T1000 (cell line): ENCODE measurements around the gene TMEM266.

Experiments used
- DNase-seq: peaks from one replicate; lab custom pipeline; 2025; ENCODE audit warnings: mixed read lengths; lab: John Stamatoyannopoulos, UW

The TMEM266 gene

DNA sequence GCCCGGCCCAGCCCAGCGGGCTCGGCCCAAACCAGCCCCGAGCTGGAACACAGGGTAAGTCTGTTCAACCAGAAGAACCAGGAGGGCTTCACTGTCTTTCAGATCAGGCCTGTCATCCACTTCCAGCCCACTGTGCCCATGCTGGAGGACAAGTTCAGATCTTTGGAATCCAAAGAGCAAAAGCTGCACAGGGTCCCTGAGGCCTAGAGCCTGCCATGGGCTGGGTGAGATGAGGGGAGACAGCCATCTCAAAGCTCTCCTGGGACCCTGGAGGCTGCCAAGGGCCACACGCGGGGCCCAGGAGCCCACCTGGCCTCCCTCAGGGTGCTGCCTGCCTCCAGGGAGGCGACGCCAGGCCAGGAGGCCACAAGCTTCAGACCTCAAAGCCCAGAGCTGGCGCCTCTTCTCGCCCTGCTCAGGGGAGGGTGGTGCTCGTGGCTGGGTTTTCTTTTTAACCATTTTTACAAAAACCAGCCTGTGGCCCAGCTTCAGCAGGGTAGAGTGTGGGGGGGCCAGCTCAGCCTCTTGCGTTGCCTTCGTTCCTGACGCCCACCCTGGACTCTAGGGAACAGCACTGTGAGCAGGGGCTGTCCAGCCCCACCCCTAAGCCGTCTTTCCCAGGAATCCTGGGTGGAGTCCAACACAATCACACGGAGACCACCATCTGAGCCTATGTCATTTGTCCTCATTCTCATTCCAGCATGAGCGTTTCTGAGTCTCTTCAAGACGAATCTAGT lies 144.5 kb downstream of the TMEM266 start:
- DNase-seq = no peak

- no peak for DNase-seq
These were observed 145.2 kb downstream of the TMEM266 start for GRCh38 chr15:76204916-76205460.

DNA sequence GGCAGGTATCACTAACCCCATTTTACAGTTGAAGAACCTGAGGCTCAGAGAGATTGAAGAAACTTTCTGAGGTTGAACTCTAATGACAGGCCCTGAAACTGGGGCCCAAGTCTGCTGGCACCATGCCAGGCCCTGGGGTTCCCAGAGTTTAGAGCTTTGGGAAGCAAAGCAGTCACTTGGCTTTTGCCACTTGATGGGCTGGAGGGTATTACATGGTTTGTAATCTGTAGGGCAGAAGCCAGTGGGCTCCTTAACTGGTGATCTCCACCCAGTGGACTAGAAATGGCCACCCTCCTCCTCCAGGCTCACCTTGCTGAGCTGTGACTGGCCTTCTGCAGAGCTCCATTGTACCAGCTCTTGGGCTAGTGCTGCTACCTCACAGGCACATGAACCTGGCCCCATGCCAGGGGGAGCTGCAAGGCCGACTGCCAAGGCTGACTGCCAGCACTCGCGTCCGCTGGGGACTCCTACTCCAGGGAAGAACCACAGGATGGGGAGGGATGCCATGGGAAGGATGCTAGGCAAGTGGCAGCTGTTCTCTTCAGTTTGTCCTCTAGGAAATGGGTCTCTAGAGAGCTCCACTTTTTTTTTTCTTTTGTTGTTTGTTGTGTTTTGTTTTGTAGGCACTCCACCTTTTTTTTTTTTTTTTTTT lies 146.7 kb downstream of the TMEM266 start:
- DNase-seq = no peak

DNA sequence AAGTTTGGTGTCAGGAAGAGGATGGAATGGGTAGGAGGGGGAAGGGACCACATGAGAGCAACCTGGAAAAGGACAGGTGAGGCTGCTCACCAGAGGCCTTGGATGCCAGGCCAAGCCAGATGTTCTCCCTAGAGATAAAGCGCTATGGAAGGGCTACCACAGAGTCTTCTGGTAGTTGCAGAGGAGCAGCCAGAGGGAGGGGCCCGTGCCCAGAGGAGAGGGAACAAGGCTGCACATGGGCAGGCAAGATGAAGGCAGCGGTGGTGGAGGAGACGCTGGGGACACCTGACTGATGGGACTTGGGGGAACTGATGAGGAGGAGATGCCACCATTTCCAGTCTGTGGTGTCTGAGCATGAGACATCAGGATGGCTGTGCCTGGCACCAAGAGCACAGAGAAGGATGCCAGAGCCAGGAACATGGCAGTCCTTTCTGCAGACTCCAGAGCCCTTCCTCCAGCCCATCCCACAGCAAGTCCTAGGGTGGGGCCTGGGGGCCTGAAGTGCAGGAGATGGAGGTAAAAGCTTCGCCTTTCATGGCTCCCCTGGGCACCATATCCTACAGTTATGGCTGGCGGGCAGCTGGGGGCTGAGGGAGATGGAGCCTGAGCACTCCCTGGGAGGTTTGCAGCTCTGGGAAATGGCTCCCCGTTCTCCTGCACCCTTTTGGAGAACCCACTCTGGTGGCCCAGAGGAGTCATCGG lies 148.4 kb downstream of the TMEM266 start:
- no peak for DNase-seq

GRCh38 chr15:76208786-76209424 lies 149.1 kb downstream of the TMEM266 start:
- no peak for DNase-seq

DNA sequence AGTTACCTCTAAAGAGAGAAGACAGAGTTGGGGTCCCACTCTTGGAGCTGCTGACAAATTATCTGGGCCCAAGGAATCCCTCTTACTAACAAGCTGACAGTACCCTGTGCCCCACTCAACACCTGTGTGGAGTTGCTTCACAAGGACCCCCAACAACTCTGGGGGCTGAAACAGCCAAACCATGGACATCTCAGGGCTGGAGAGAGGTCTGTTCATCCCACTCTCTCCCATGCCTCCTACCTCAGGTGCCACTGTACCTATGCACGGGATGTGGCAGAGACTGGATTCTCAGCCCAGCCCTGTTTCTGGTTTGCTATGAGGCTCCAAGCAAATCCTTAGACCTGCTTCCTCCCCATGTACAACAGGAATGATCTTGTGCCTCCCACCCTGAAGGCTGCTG lies 149.7 kb downstream of the TMEM266 start:
- DNase-seq = no peak

GRCh38 chr15:76209942-76210341 lies 150.2 kb downstream of the TMEM266 start:
- no peak for DNase-seq

GRCh38 chr15:76215634-76216033 lies 155.8 kb downstream of the TMEM266 start:
- DNase-seq = no peak

DNA sequence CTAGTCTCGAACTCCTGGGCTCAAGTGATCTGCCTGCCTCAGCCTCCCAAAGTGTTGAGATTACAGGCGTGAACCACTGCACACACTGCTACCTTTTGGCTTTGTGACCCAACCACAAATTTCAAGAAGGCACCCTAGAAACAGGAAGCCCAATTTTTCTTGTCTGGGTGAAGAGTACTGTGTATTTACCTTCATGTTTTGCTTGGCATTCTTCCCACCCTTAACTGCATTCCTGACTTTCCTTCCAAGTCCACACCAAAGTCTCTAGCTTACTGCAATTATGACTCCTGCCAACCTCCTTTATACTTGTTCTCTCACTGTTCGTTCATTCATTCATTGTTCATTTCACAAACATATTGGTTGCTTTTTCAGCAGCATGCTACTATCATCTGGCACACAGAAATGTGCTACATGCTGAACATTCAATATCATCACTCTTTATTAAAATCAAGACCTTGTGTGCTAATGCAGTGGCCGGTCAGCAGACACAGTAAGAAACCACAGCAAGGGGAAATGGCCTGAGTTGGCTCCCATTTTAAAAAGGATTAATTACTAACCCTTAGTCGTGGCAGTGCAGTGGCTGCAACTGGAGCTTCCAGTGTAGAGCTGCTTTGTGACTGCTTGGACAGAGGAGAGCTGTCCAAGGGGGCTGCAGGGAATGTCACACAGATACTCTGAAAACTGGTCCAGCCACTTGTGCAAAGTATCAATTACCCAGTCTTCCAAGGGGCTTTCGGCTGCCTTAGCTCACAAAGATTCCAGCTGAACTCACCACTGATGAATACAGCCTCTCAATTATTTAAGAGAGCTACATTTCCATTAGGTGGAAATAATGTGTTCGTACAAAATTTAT lies 157.5 kb downstream of the TMEM266 start:
- DNase-seq = no peak

GRCh38 chr15:76217882-76218217 lies 158.1 kb downstream of the TMEM266 start:
- DNase-seq = no peak

- no peak for DNase-seq
These were observed 161.4 kb downstream of the TMEM266 start for GRCh38 chr15:76221085-76221767.

DNA sequence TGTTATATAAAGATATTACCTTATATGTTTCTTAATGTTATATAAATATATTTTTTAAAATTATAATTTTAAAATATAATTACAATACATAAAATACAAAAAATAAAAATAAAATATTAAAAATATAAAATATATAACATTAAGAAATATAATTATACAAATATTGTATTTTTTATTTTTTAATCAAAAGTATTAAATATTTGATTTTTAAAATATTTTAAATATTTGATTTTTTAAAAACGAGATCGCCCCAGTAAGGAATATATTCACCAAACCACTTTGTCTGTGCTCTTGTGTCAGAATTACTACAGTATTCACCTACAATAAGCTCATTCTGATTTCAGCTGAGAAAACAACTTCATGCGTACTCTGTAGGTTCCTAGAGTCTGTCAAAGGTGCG lies 162.4 kb downstream of the TMEM266 start:
- DNase-seq = no peak

DNA sequence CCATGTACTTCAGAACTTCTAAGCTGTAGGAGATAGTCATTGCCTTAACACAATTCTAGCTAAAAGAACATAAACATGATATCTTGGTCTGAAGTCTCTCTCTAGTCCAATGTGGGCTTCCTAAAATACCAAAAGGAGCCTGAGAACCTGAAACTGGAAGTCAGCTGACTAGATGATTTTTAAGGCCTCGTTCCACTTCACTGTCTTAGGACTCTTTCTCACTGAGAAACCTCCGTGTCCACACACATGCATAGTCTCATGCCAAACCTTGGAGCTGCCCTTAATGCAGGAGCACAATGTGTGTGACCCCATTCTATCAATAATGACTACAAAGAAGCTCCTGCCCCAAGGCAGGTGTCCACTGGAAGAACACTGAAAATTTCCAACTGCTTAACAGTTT lies 163.7 kb downstream of the TMEM266 start:
- DNase-seq = no peak

DNA sequence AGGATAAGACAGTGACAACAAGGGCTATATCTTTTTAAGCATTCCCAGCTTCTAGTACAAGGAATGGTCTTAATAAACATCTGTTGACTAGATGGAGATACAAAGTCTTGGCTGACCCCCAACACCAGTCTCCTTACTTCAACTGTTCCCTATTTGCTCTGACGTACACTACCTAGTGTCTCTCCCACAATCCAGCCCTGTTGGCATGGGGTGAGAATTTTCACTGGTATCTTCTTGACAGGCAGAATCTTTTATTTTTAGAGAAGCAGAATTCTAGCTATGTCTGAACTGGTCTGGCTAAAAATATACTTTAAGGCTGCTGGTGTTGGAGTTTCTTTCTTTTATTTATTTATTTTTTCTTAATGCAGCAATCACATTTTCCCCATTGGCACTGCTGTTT lies 169.5 kb downstream of the TMEM266 start:
- DNase-seq = no peak

DNA sequence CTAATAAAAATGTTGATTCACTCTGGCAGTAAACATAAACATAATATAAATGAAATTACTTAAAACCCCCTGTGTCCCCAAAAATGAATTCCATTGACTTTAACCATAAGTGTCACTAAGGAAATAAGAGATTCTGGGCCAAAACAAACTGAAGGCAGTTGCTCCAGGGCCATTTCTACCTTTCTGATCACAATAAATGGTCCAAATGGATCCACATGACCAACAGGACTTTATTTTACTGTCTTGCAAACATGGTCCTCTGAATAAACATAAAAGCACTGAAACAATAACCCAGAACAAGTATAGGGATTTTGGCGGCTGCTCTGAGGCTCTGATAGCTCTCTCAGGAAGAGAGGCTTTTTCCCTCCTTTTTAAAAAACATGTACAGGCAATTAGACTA lies 174.1 kb downstream of the TMEM266 start:
- DNase-seq = no peak

DNA sequence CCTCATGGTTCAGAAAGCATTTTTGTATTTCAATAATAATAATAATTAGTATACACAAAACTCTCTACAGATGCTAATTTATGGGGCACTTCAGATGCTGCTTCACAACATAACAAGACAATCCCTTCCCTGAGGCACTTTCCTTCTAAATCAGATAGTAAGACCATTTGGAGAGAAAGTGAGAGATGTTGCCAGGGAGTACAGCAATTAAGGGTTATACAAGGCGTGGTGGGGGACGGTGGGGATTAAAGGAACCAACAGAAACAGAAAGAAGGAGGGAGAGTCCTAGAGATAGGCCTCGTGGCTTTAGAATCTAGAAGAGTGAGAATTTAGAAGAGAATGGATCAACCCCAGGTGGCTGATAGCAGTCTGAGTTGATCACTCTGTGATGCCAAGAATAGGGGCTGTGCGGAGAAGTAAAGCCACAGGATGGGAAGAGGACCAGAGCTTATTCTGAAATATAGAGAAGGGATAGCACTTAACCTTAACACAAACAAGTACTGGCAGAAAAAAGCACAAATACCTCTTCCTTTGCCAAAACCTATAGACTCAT lies 174.6 kb downstream of the TMEM266 start:
- no peak for DNase-seq

GRCh38 chr15:76235186-76235826 lies 175.5 kb downstream of the TMEM266 start:
- DNase-seq = no peak

DNA sequence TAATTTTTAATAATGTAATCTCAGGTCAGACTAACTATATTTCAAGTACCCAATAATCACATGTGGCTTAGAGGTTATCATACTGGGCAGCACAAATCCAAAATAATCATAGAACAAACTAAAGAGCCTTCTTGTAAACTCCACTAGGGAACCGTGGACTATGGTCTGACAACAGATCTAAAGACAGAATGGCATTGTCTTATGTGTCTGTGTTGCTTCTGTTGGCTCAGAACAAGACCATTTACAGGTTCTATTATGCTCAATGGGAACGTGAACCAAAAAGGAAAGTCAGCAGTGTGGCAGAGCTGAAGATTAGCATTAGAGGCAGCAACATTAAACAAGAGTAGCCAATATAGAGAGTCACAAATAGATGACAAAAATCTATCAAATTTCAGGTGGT lies 176.6 kb downstream of the TMEM266 start:
- no peak for DNase-seq

- DNase-seq = no peak
These were observed 180.0 kb downstream of the TMEM266 start for GRCh38 chr15:76239786-76240185.

GRCh38 chr15:76245072-76245610 lies 185.4 kb downstream of the TMEM266 start:
- no peak for DNase-seq
